Tongue (tissue), 2 donors: ENCODE data around the gene EEPD1. TPM values are rescaled to one million over a fixed set of nuclear protein-coding genes. Genes with fewer than 3 reads are reported as not detected.
"Not testable (repeated sequence)": the region's sequence is repeated elsewhere in the genome, so short reads cannot be mapped to it uniquely, and the experiment has no call there.

ENCODE experiments used
- DNase-seq: peaks from one replicate; pipeline ENCODE4 v3.0.0-alpha.2; 2015
- total RNA-seq: library from RNA; depleted of rRNA; stranded (reverse); fragments of >200 nt; gene quantifications from one replicate; pipeline ENCODE4 v1.2.3, GENCODE V29; 2014

Gene EEPD1
- total RNA-seq, 1 donor from 2014 or later: 16.5 TPM

DNA sequence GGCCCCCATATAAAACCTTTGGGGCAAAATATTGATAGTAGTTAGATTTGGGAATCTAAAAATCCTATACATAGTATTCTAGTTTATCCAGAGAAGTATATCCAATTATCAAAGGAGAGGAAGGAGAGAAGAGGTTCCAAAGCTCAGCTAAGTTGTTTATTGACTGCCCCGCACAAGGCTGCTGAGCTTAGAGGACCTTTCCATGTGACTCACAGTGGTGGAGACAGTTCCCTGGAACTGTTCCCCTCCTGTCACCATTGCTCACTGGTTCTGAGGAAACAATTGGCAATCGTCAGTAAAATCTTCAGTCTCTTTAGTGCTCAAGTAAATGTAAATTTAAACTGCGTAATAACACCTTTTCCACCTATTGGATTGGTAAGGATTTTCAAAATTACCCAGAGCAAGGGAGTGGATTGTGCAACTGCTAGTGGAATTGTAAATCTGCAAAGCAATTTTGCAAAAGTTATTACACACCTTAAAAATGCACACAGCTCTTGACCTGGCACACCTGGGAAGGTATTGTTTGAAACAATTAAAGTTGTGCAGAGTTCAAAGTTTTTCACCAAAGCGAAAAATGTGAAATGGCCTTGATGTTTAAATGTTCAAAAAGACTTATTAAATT, 63.1 kb downstream of the EEPD1 start:
- DNase-seq: peak; percentile 25

DNA sequence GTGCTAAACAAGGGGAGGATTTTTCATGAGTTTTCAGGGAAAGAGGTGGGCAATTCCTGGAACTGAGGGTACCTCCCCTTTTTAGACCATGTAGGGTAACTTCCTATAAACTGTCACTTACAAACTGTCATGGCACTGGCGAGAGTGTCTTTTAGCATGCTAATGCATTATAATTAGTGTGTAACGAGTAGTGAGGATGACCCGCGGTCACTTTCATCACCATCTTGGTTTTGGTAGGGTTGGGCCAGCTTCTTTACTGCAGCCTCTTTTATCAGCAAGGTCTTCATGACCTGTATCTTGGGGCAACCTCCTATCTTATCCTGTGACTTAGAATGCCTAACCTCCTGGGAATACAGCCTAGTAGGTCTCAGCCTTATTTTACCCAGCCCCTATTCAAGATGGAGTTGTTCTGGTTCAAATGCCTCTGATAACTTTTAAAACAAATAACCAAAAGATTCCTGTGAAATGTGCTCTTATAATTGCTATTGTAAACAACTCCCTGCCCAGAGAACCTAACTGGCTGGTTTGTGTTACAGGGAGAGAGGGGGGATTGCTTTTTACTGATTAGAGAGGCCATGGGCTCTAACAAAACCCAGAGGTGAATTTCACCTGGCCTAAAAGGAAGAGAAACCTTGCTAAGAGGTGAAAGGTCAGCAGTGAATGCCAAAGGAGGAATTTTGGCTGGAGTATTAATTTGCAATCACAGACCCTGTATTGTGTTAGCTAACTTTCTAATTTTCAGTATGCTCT, 64.3 kb downstream of the EEPD1 start:
- DNase-seq: no peak

DNA sequence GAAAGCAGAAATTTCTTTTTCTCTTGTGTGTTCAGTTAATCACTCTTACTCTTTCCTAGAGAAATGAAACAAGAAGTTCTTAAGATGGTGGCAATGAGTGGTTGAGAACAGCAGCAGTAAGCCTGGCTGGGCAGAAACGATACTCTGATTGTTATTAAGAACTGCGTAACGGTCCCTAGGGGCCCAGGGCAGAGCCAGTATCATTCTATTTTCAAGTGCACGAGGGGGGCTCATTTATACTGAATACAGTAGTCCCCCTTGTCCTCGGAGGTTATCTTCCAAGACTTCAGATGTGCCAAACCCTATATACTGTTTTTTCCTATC, 64.9 kb downstream of the EEPD1 start:
- DNase-seq: no peak

DNA sequence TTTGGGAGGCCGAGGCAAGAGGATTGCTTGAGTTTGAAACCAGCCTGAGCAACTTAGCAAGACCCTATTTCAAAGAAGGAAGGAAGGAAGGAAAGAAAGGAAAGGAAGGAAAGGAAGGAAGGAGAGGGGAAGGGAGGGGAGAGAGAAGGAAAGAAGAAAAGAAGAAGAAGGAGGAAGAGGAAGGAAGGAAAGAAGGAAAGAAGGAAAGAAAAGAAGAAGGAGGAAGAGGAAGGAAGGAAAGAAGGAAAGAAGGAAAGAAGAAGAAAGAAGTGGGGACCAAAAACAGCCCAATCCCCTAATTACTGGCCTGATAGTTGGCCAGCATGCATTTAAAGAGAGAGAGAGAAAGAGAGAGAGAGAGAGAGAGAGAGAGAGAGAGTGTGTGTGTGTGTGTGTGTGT, 66.4 kb downstream of the EEPD1 start:
- no peak for DNase-seq

DNA sequence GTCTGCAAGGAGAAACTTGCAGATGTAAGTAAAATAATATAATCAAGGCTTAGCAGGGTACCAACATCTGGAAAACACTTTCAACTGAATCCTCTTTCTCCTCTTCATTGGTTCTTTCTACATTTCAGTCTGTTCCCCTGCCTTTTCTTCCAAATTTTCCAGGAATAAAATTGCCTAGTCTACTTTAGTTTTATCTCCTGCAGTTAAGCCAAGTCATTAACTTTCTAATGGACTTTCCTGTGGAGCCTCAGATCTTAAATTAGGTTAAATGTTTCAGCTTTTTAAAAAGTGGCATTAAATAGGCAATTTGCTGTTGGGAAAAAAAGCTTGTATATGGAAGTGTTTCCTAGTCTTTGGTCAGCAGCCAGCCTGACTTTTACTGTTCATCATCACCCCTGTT, 70.8 kb downstream of the EEPD1 start:
- no peak for DNase-seq

DNA sequence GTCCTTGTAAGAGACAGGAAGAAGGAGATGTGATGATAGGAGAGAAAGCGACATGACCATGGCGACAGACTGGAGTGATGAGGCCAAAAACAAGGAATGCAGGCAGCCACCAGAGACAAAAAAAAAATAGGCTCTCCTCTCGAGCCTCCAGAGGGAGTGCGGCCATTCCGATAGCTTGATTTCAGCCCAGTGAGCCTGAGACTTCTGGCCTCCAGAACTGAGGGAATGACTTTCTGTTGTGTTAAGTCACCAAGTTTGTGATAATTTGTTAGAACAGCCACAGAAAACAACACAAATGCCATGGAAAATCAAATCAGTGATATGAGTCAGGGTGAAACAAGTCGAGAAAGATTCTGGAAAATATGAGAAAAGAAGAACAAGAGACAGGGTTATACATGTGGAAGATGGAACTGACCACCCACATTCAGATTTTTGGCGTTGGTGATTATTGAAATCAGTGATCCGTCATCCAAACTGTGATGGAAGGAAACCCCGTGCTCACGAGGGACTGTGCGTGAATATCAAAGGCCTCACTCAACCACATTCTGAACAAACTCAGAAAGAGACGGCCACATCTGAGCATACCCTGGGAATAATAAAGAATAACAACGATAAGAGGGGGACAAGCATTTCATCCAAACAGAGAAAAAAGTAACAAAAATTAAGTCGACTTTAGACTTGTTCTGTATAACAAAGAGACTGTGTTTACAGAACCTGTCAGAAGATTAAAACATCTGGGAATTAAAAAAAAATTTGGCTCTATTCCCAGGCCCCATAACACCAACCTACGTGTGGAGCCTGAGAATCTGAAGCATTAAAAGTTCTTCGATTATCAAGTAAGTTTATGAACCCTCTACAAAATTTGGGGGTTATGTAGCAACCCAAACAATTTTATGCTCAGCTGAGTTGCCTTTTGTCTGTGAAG, 72.1 kb downstream of the EEPD1 start:
- DNase-seq: peak; percentile 54

DNA sequence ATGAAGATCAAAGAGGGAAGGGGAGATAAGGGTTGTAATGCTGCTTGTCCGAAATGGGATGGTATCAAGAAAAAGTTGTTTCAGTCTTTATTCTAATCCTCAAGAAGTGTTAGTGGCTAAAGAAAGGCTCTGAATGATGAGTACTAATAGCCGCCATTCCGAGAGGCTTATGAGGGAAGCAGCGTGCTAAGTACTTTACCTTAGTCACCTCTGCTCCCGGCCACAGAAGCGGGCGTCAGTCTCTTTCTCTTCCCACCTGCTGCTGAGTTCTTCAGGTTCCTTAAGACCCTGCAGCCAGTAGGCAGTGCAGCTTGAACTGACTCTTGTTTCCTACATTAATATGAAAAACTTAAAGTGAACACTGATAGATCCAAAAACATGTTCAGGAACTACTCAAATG, 73.1 kb downstream of the EEPD1 start:
- DNase-seq: no peak

DNA sequence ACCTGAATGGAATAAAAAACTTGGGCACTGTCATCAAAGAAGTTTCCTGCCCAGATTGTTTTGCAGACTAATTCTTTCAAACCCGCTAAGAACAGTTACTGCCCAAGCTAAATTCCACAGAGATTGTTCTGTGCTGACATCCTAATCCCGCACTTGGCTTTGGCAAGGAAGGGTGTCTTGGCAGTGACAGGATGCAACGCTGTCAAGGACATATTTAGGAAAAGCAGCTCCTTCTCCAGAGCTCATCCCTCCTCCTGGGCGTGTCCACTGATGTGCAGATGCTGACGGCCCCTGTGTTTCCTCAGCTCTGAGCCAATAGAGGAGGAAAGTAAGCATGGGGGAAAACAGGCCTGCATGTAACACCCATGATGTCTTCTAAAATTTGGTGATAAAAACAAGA, 74.2 kb downstream of the EEPD1 start:
- DNase-seq: peak; percentile 86

DNA sequence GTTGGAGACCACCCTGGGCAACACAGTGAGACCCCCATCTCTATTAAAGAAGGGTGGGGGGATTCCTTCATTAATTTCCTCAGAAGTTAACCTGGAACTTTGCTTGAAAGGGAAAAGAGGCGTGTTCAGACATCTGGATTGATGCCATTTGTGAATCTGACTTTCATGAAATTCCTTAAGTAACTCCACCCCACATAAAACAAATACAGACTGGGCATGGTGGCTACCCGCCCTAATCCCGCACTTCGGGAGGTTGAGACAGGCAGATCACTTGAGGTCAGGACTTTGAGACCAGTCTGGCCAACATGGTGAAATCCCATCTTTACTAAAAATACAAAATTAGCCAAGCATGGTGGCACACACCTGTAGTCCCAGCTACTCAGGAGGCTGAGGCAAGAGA, 75.0 kb downstream of the EEPD1 start:
- no peak for DNase-seq

DNA sequence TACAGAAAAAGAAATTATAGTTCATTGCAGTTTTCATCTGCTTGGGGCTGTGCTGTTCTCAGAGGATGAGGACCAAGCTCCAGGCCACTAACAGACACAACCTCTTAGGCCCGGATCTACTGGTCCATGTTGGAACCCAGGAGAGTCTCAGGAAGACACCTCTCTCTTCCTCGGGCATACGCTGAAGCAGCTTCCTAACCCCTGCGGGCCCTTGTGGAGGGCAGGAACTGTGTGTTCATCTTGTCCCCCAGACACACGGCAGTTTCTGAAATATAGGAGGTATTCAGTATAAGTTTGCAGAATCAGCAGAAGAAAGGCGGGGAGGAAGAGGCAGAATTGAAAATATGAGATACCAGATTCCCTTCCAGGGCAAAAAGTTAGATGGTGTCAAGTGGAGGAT, 78.4 kb downstream of the EEPD1 start:
- no peak for DNase-seq

DNA sequence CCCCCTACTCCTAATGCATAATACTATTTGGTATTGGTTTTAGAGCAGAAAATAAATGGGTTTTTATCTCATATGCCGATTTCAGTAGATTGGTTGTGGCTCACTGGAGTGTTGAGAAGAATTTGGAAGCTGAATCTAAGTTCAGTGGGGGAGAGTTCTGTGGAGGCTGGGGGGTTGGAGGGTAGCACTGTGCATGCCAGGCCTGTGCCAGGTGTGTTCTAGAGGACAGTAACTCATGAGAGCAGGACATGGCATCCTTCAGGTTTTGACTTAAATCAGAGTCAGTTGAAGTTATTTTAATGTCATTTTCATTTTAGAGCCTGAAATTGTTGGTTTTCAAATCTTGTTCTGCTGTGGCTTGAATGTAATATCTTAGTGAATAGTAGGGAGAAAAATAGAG, 79.5 kb downstream of the EEPD1 start:
- DNase-seq: no peak

DNA sequence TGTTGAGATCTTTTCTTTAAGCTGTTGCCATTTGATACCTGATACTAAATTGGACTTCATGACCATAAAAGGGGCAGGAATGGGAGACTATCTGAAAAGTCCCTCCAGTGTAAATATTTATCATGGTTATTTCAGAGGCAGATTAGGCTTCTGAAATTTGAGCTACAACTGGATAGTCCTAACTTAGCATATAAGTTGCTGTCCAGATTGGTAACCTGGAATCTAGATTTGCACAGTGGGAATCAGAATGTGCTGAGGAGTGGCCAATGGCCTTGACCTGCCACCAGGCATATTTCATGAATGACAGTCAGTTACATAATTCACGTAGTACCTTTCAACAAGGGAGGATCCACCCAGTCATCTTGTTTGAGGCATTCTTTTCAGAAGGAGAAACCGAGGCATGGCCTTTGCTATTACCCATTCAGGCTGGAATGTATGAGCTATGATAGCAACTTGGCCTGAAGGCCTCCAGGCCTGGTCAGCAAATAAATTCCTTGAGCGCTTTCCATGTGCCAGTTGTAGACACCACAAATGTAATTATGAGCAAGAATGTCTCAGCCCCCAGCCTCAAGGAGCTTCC, 80.0 kb downstream of the EEPD1 start:
- no peak for DNase-seq

DNA sequence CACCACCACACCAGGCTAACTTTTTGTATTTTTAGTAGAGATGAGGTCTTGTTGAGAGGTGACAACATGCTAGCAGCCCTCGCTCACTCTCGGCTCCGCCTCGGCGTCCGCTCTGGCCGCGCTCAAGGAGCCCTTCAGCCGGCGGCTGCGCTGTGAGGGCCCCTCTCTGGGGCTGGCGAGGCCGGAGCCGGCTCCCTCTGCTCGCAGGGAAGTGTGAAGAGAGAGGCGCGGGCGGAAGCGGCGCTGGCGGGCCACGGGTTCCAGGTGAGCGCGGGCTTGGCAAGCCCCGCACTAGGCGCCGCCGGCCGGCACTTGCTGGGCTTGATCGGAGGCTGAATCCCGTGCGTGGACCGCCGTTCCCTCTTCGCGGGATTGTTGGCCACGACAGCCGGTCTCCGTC, 83.0 kb downstream of the EEPD1 start:
- no peak for DNase-seq

DNA sequence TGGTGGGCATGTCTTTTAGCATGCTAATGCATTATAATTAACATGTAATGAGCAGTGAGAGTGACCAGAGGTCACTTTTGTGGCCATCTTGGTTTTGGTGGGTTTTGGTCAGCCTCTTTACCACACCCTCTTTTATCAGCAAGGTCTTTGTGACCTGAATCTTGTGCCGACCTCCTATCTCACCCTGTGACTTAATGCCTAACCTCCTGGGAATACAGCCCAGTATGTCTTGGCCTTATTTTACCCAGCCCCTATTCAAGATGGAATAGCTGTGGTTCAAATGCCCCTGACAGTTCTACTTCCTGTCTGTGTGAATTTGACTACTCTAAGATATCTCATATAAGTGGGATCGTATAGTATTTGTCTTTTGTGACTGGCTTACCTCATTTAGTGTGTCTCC, 85.1 kb downstream of the EEPD1 start:
- DNase-seq: no peak

DNA sequence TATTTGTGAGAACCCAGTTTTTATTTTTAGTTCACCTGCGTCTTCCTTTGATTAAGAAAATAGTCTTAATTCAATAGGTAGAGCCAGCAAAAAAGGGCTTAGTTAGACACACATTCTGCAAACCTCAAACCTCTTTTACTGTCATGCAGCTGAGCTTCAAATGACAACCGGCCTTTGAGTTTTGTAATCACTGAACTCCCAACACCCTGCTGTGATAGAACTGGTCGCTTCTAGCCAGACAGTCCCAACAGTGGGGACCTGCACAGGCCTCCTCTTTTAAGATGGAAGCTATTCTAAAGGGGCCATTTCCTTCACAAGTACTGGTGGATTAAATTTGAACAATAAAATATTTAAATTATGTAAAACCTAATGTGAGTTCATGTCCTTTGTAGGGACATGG, 90.3 kb downstream of the EEPD1 start:
- DNase-seq: not testable (repeated sequence)

DNA sequence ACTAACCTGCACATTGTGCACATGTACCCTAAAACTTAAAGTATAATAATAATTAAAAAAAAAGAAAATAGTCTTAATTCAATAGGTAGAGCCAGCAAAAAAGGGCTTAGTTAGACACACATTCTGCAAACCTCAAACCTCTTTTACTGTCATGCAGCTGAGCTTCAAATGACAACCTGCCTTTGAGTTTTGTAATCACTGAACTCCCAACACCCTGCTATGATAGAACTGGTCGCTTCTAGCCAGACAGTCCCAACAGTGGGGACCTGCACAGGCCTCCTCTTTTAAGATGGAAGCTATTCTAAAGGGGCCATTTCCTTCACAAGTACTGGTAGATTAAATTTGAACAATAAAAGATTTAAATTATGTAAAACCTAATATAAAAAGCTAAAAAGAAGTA, 90.9 kb downstream of the EEPD1 start:
- DNase-seq: not testable (repeated sequence)

DNA sequence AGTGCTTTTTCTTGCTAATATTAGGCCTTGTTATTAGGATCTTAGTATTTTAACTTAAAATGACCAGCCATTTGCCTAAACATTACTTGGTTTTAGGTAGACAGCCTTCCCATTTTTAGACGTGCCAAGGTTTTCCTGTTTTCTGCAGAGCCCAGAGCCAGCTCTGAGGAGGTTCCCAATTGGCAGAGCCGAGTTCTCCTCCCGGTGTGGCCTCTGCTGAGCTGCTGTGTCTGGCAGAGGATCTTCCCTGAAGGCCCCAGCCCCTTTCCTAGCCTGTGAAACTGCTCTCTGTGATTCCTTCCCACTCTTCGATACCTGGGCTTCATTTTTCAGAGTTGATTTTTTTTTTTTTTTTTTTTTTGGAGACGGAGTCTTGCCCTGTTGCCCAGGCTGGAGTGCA, 91.4 kb downstream of the EEPD1 start:
- DNase-seq: peak; percentile 34

DNA sequence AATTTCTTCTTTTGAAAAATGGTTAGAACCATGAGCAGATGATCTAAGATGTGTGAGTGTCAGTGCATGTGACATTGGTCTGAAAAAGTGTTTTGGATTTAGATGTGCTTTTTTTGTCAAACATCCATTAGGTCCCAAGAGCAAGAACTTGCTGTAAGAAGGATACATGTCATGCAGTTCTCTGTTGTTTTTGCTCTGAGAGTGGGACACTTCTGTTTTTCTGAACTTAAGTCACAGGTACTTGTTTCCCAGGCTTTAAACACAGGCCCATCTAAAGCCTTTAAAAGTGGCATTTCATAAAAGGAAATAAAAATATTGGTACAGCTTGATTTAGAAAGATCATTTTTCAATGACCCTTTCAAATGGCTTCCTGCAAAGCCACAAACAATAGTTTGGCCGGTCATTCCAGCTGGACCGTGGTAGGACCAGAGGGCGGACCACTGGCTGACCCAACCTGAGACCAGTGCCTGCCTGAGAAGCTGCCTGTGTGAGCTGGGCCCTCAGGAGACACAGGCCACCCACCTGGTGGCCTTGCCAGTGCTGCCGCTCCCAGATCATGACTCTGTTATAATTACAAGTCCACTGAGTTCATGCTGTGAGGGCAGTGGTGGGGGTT, 92.7 kb downstream of the EEPD1 start:
- no peak for DNase-seq

DNA sequence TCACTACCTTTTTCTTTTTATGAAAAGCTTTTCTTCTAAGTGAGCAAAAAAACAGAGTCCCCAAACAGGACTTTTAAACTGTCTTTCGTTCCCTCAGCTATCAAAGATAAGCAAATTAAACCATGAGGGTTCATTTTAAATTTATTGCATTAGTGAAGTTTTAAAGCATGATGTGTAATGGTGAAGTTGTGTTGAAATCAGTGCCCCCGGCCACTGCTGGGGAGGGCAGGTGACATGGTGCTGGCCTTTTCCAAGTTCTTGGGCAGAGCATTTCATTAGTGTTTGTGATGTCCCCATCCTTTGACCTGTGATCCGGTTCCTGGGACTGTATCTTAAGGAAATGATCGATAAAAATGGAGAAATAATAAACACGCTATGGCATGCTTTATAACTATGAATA, 96.0 kb downstream of the EEPD1 start:
- no peak for DNase-seq

DNA sequence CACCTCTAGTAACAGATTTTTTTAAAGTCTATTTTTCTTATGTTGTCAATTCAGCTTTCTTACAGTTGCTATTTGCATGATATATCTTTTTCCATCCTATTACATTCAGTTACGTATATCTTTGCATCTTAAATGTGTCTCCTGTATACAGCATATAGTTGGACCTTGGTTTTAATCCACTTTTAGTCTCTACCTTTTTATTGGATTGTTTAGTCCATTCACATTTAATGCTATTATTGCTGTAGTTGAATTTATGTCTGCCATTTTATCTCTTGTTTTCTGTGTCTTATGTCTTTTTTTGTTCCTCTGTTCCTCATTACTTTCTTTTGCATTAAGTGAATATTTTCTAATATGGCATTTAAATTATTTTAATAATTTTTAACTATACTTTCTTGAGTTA, 100.6 kb downstream of the EEPD1 start:
- DNase-seq: no peak

DNA sequence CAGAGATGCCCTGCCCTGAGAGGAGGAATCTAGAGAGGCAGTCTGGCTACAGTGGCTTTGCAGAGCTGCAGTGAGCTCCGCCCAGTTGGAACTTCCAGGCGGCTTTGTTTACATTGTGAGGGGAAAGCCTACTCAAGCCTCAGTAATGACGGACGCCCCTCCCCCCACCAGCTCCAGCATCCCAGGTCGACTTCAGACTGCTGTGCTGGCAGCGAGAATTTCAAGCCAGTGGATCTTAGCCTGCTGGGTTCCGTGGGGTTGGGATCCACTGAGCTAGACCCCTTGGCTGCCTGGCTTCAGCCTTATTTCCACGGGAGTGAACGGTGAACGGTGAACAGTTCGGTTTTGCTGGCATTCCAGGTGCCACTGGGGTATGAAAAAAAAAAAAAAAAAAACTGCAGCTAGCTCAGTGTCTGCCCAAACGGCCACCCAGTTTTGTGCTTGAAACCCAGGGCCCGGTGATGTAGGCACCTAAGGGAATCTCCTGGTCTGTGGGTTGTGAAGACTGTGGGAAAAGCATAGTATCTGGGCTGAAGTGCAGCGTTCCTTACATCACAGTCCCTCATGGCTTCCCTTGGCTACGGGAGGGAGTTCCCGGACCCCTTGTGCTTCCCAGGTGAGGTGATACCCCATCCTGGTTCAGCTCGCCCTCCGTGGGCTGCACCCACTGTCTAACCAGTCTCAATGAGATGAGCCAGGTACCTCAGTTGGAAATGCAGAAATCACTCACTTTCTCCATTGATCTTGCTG, 105.6 kb downstream of the EEPD1 start:
- DNase-seq: peak; percentile 88

DNA sequence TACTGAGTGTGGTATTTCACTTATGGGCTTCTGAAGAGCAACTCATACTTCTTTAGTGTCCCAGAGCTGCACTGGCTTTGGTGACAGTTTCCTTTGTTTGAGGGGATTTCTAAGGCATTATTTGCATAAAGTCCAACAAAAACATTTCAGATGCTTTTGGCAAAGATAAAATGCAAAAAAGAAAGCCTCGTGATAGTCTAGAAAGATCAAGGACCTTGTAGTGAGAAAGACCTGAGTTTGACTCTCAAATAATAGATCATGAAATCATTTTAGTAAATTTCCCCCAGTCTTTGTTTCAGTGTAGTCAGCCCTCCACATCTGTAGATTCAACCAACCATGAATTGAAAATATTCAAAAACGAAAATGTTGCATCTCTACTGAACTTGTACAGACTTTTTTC, 107.4 kb downstream of the EEPD1 start:
- DNase-seq: no peak
